Measurements from ENCODE around the gene GID8.

GRCh38 chr20:62966212-62967148 is 28.5 kb downstream of the GID8 start:
- TF ChIP-seq CTCF (IDR thresholded peaks at IDR 0.05) (no peak), POLR2A (IDR thresholded peaks at IDR 0.05) (no peak)

All from adrenal gland (tissue), 5 donors.